ENCODE data around the gene VPS26B.
"Not testable (repeated sequence)": the region's sequence is repeated elsewhere in the genome, so short reads cannot be mapped to it uniquely, and the experiment has no call there.

Gene VPS26B

GRCh38 chr11:134223836-134224709 lies at the start of gene VPS26B, which contains the start of gene NCAPD3:
VPS26B (plus strand) TSS chr11:134224671; CDS start chr11:134225123, 452 bp downstream.
NCAPD3 (minus strand) TSS chr11:134223967; CDS start chr11:134223926, 41 bp downstream.
- peak; percentile 97 for DNase-seq

GRCh38 chr11:134176284-134176683 lies 48.2 kb upstream of the VPS26B start:
- DNase-seq: no peak

GRCh38 chr11:134178032-134178674 lies 46.3 kb upstream of the VPS26B start:
- no peak for DNase-seq

- DNase-seq: no peak
Measured at GRCh38 chr11:134181707-134182106, 42.8 kb upstream of the VPS26B start.

GRCh38 chr11:134188092-134188491 lies 36.4 kb upstream of the VPS26B start:
- DNase-seq: not testable (repeated sequence)

- no peak for DNase-seq
Measured at GRCh38 chr11:134196756-134197155, 27.7 kb upstream of the VPS26B start.

- DNase-seq: no peak
Measured at GRCh38 chr11:134199531-134199930, 24.9 kb upstream of the VPS26B start.

GRCh38 chr11:134200688-134201087 lies 23.8 kb upstream of the VPS26B start:
- DNase-seq: no peak

GRCh38 chr11:134202661-134203060 lies 21.8 kb upstream of the VPS26B start:
- DNase-seq: no peak

- DNase-seq: no peak
Measured at GRCh38 chr11:134205729-134206128, 18.7 kb upstream of the VPS26B start.

GRCh38 chr11:134206185-134206584 lies 18.3 kb upstream of the VPS26B start:
- no peak for DNase-seq

- DNase-seq: peak; percentile 65
Measured at GRCh38 chr11:134207538-134208239, 16.8 kb upstream of the VPS26B start.

GRCh38 chr11:134215836-134216235 lies 8.6 kb upstream of the VPS26B start:
- no peak for DNase-seq

- no peak for DNase-seq
Measured at GRCh38 chr11:134216816-134217215, 7.7 kb upstream of the VPS26B start.

GRCh38 chr11:134223121-134223520 lies 1.4 kb upstream of the VPS26B start:
- DNase-seq: no peak

GRCh38 chr11:134224710-134225664 lies 516 bp downstream of the VPS26B start:
- DNase-seq: peak; percentile 70

GRCh38 chr11:134226806-134227325 lies 2.4 kb downstream of the VPS26B start:
- DNase-seq: no peak

GRCh38 chr11:134228625-134229024 lies 4.2 kb downstream of the VPS26B start:
- DNase-seq: peak; percentile 19

- no peak for DNase-seq
Measured at GRCh38 chr11:134229126-134229790, 4.8 kb downstream of the VPS26B start.

GRCh38 chr11:134230339-134230738 lies 5.9 kb downstream of the VPS26B start:
- no peak for DNase-seq

- DNase-seq: no peak
Measured at GRCh38 chr11:134231958-134232659, 7.6 kb downstream of the VPS26B start.
